Stimulated activated naive CD8-positive, alpha-beta T cell treated with anti-CD3 and anti-CD28 coated beads, Interleukin-15, Interleukin-2, amounts not matched to agents 100 ng/mL and 50 ng/mL, for 24 hours (primary cell): ENCODE data around the gene PLGRKT.
"Not testable (repeated sequence)": the region's sequence is repeated elsewhere in the genome, so short reads cannot be mapped to it uniquely, and the experiment has no call there.

Experiments
- H3K27ac Mint-ChIP-seq: one replicate; pipeline ENCODE4 v1.8.0; 2021; ENCODE audit warnings: mild to moderate bottlenecking, mixed read lengths
- H3K27me3 Mint-ChIP-seq: one replicate; pipeline ENCODE4 v1.8.0; 2021; ENCODE audit warnings: mixed read lengths
- H3K36me3 Mint-ChIP-seq: one replicate; pipeline ENCODE4 v1.8.0; 2021; ENCODE audit warnings: low read depth, mixed read lengths
- H3K4me1 Mint-ChIP-seq: one replicate; pipeline ENCODE4 v1.8.0; 2021; ENCODE audit warnings: low read depth, mixed read lengths
- H3K4me3 Mint-ChIP-seq: one replicate; pipeline ENCODE4 v1.8.0; 2021; ENCODE audit warnings: mild to moderate bottlenecking, mixed read lengths
- H3K9me3 Mint-ChIP-seq: one replicate; pipeline ENCODE4 v1.8.0; 2021; ENCODE audit warnings: mixed read lengths

Gene PLGRKT

GRCh38 chr9:5466005-5466404, 28.3 kb upstream of the PLGRKT start:
- Mint-ChIP-seq H3K9me3 (no peaks in the 10 kb centered on the region), H3K36me3 (peaks cover 92% of the 10 kb centered on the region), H3K4me1 (peaks cover 38% of the 10 kb centered on the region), H3K4me3 (no peak overlapping the region), H3K27me3 (no peaks in the 10 kb centered on the region), H3K27ac (no peak overlapping the region)

GRCh38 chr9:5464831-5465330, 27.2 kb upstream of the PLGRKT start:
- not testable (repeated sequence) for H3K27me3 Mint-ChIP-seq, H3K4me3 Mint-ChIP-seq, H3K9me3 Mint-ChIP-seq, H3K27ac Mint-ChIP-seq
- Mint-ChIP-seq H3K36me3 (peaks cover 95% of the 10 kb centered on the region), H3K4me1 (peaks cover 39% of the 10 kb centered on the region)

GRCh38 chr9:5460157-5460556, 22.4 kb upstream of the PLGRKT start:
- Mint-ChIP-seq H3K36me3 (peaks cover 92% of the 10 kb centered on the region), H3K27me3 (no peaks in the 10 kb centered on the region), H3K27ac (peak overlapping the region; percentile 91), H3K4me3 (peak overlapping the region; percentile 73), H3K4me1 (peaks cover 70% of the 10 kb centered on the region), H3K9me3 (no peaks in the 10 kb centered on the region)

GRCh38 chr9:5459289-5459829, 21.6 kb upstream of the PLGRKT start:
- Mint-ChIP-seq H3K36me3 (peaks cover 85% of the 10 kb centered on the region), H3K27me3 (no peaks in the 10 kb centered on the region), H3K4me1 (peaks cover 77% of the 10 kb centered on the region), H3K4me3 (peak overlapping the region; percentile 73), H3K9me3 (no peaks in the 10 kb centered on the region), H3K27ac (peak overlapping the region; percentile 91)

- H3K36me3 Mint-ChIP-seq, result peaks cover 60% of the 10 kb centered on the region
- peaks cover 88% of the 10 kb centered on the region for H3K4me1 Mint-ChIP-seq
These were observed 17.5 kb upstream of the PLGRKT start for GRCh38 chr9:5455181-5455580.

GRCh38 chr9:5453673-5454072, 15.9 kb upstream of the PLGRKT start:
- H3K9me3 Mint-ChIP-seq, result no peaks in the 10 kb centered on the region
- peak overlapping the region; percentile 95 for H3K4me3 Mint-ChIP-seq
- H3K4me1 Mint-ChIP-seq, result peaks cover 88% of the 10 kb centered on the region
- peak overlapping the region; percentile 89 for H3K27ac Mint-ChIP-seq
- no peaks in the 10 kb centered on the region for H3K27me3 Mint-ChIP-seq
- H3K36me3 Mint-ChIP-seq, result peaks cover 46% of the 10 kb centered on the region

More at GRCh38 chr9:5455181-5455580, 17.5 kb upstream of the PLGRKT start:
- H3K9me3 Mint-ChIP-seq, result no peaks in the 10 kb centered on the region
- peak overlapping the region; percentile 84 for H3K27ac Mint-ChIP-seq
- H3K4me3 Mint-ChIP-seq, result peak overlapping the region; percentile 65
- no peaks in the 10 kb centered on the region for H3K27me3 Mint-ChIP-seq

- peaks cover 88% of the 10 kb centered on the region for H3K4me1 Mint-ChIP-seq
- no peaks in the 10 kb centered on the region for H3K9me3 Mint-ChIP-seq
- no peaks in the 10 kb centered on the region for H3K27me3 Mint-ChIP-seq
- peak overlapping the region; percentile 89 for H3K27ac Mint-ChIP-seq
- peak overlapping the region; percentile 95 for H3K4me3 Mint-ChIP-seq
- peaks cover 39% of the 10 kb centered on the region for H3K36me3 Mint-ChIP-seq
These were observed 15.3 kb upstream of the PLGRKT start for GRCh38 chr9:5453004-5453403.

GRCh38 chr9:5452286-5452609, 14.5 kb upstream of the PLGRKT start:
- Mint-ChIP-seq H3K27ac (peak overlapping the region; percentile 85), H3K27me3 (no peaks in the 10 kb centered on the region), H3K4me3 (peak overlapping the region; percentile 95), H3K4me1 (peaks cover 88% of the 10 kb centered on the region), H3K36me3 (peaks cover 32% of the 10 kb centered on the region), H3K9me3 (no peaks in the 10 kb centered on the region)

GRCh38 chr9:5450359-5451091, 12.8 kb upstream of the PLGRKT start, which contains the start of gene CD274:
Gene CD274 (plus strand): TSS chr9:5450542. CDS start chr9:5456114, 5,572 bp downstream.
- peaks cover 18% of the 10 kb centered on the region for H3K36me3 Mint-ChIP-seq
- H3K9me3 Mint-ChIP-seq, result no peaks in the 10 kb centered on the region

GRCh38 chr9:5449521-5450358, 12.0 kb upstream of the PLGRKT start:
- Mint-ChIP-seq H3K27me3 (no peaks in the 10 kb centered on the region), H3K27ac (peak overlapping the region; percentile 92), H3K4me1 (peaks cover 89% of the 10 kb centered on the region), H3K36me3 (peaks cover 16% of the 10 kb centered on the region), H3K4me3 (peak overlapping the region; percentile 95), H3K9me3 (no peaks in the 10 kb centered on the region)

More at GRCh38 chr9:5450359-5451091, 12.8 kb upstream of the PLGRKT start, which contains the start of gene CD274:
- Mint-ChIP-seq H3K4me1 (peaks cover 89% of the 10 kb centered on the region), H3K27me3 (no peaks in the 10 kb centered on the region), H3K4me3 (peak within 1 kb of the TSS; percentile 95), H3K27ac (peak within 1 kb of the TSS; percentile 92)

- H3K36me3 Mint-ChIP-seq, result peaks cover 16% of the 10 kb centered on the region
These were observed 11.0 kb upstream of the PLGRKT start for GRCh38 chr9:5448461-5449435.

GRCh38 chr9:5448016-5448415, 10.3 kb upstream of the PLGRKT start:
- no peaks in the 10 kb centered on the region for H3K9me3 Mint-ChIP-seq
- peak overlapping the region; percentile 47 for H3K27ac Mint-ChIP-seq
- peaks cover 72% of the 10 kb centered on the region for H3K4me1 Mint-ChIP-seq
- no peak overlapping the region for H3K4me3 Mint-ChIP-seq
- peaks cover 14% of the 10 kb centered on the region for H3K36me3 Mint-ChIP-seq
- peaks cover 2% of the 10 kb centered on the region for H3K27me3 Mint-ChIP-seq

More at GRCh38 chr9:5448461-5449435, 11.0 kb upstream of the PLGRKT start:
- Mint-ChIP-seq H3K9me3 (no peaks in the 10 kb centered on the region), H3K4me3 (peak overlapping the region; percentile 95), H3K4me1 (peaks cover 79% of the 10 kb centered on the region), H3K27ac (peak overlapping the region; percentile 92), H3K27me3 (peaks cover 2% of the 10 kb centered on the region)

GRCh38 chr9:5447337-5447736, 9.6 kb upstream of the PLGRKT start:
- Mint-ChIP-seq H3K36me3 (peaks cover 8% of the 10 kb centered on the region), H3K4me3 (peak overlapping the region; percentile 8), H3K4me1 (peaks cover 68% of the 10 kb centered on the region), H3K27me3 (peaks cover 2% of the 10 kb centered on the region), H3K27ac (peak overlapping the region; percentile 69), H3K9me3 (no peaks in the 10 kb centered on the region)
